NT2/D1 (cell line): ENCODE results near the gene CLEC2L.

Experiments used
- SUZ12 ChIP-seq: IDR thresholded peaks from 2 replicates; pipeline ENCODE4 v1.6.1; 2011; ENCODE audit not compliant: insufficient read length, insufficient read depth; ENCODE audit errors: extremely low read depth
- YY1 ChIP-seq: IDR thresholded peaks from 2 replicates; pipeline ENCODE4 v1.6.1; 2011; ENCODE audit not compliant: insufficient read length, insufficient read depth
- ZNF274 ChIP-seq: IDR thresholded peaks from 2 replicates; pipeline ENCODE4 v1.6.1; 2011; ENCODE audit warnings: mild to moderate bottlenecking, low read depth, low read length

- no peak for TF ChIP-seq SUZ12
- TF ChIP-seq YY1: no peak
- no peak for TF ChIP-seq ZNF274
Observed at GRCh38 chr7:139534966-139535651, 11.6 kb downstream of the CLEC2L start.
